HL-60 (cell line): ENCODE results near the gene TMED4.

Source experiments
- POLR2AphosphoS5 ChIP-seq: IDR thresholded peaks from 2 replicates; pipeline ENCODE4 v1.6.1; 2012; ENCODE audit warnings: low read depth
- SPI1 ChIP-seq: IDR thresholded peaks from 2 replicates; pipeline ENCODE4 v1.6.1; 2012; ENCODE audit warnings: low read depth, mild to moderate bottlenecking, borderline replicate concordance
- TF ChIP-seq, protein P1 (sequence below): IDR thresholded peaks from one replicate; pipeline ENCODE4 v1.5.1; 2011; ENCODE audit warnings: low read length, control low read depth, inconsistent platforms; ENCODE audit not compliant: insufficient read depth
- TF ChIP-seq, protein P2 (sequence below): IDR thresholded peaks from 2 replicates; pipeline ENCODE4 v1.6.1; 2012; ENCODE audit warnings: low read depth; ENCODE audit not compliant: insufficient replicate concordance

DNA sequence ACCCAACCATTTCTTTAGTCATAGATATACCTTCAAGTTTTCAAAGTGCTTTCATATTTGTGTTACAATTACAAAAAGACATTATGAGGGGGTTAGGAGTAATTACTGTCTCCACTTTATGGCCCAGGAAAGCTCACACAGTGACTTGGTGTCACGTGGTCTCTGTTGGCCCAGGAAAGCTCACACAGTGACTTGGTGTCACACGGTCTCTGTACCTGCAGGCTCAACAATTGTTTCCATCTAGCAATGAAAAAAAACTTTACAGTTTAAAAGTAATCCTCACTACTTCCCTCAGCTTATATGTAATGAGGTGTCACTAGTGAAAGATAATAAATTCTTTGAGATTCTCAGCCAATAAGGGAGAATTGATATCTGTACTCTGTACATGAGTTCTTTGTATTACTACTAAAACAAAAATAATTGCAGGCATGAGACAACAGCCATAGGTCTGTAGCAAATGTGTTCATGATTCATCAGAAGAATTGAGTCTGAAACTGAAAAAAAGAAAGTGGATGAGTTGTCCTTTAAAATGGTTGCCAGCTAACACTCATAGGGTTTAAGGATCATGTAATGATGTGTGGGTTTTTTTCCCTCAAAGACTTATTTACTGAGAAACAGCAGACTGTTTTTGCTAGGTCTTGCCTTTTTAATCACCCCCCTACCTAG lies 35.3 kb upstream of the TMED4 start:
- TF ChIP-seq, protein P1, sequence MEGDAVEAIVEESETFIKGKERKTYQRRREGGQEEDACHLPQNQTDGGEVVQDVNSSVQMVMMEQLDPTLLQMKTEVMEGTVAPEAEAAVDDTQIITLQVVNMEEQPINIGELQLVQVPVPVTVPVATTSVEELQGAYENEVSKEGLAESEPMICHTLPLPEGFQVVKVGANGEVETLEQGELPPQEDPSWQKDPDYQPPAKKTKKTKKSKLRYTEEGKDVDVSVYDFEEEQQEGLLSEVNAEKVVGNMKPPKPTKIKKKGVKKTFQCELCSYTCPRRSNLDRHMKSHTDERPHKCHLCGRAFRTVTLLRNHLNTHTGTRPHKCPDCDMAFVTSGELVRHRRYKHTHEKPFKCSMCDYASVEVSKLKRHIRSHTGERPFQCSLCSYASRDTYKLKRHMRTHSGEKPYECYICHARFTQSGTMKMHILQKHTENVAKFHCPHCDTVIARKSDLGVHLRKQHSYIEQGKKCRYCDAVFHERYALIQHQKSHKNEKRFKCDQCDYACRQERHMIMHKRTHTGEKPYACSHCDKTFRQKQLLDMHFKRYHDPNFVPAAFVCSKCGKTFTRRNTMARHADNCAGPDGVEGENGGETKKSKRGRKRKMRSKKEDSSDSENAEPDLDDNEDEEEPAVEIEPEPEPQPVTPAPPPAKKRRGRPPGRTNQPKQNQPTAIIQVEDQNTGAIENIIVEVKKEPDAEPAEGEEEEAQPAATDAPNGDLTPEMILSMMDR, result no peak
- TF ChIP-seq, protein P2, sequence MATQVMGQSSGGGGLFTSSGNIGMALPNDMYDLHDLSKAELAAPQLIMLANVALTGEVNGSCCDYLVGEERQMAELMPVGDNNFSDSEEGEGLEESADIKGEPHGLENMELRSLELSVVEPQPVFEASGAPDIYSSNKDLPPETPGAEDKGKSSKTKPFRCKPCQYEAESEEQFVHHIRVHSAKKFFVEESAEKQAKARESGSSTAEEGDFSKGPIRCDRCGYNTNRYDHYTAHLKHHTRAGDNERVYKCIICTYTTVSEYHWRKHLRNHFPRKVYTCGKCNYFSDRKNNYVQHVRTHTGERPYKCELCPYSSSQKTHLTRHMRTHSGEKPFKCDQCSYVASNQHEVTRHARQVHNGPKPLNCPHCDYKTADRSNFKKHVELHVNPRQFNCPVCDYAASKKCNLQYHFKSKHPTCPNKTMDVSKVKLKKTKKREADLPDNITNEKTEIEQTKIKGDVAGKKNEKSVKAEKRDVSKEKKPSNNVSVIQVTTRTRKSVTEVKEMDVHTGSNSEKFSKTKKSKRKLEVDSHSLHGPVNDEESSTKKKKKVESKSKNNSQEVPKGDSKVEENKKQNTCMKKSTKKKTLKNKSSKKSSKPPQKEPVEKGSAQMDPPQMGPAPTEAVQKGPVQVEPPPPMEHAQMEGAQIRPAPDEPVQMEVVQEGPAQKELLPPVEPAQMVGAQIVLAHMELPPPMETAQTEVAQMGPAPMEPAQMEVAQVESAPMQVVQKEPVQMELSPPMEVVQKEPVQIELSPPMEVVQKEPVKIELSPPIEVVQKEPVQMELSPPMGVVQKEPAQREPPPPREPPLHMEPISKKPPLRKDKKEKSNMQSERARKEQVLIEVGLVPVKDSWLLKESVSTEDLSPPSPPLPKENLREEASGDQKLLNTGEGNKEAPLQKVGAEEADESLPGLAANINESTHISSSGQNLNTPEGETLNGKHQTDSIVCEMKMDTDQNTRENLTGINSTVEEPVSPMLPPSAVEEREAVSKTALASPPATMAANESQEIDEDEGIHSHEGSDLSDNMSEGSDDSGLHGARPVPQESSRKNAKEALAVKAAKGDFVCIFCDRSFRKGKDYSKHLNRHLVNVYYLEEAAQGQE, result no peak
- no peak for TF ChIP-seq POLR2AphosphoS5
- TF ChIP-seq SPI1, result no peak
